Nephron progenitor cell (in vitro differentiated cells): ENCODE measurements around the gene LINC01488.

Experiments used
- DNase-seq: peaks from one replicate; pipeline ENCODE4 v3.0.0; 2021
- H3K27ac Mint-ChIP-seq: 2 replicates; pipeline ENCODE4 v1.8.0; 2021; ENCODE audit warnings: mild to moderate bottlenecking, moderate library complexity, mixed read lengths
- H3K27me3 Mint-ChIP-seq: 2 replicates; pipeline ENCODE4 v1.8.0; 2021; ENCODE audit warnings: mild to moderate bottlenecking, low read depth, mixed read lengths; ENCODE audit not compliant: poor library complexity
- H3K36me3 Mint-ChIP-seq: 2 replicates; pipeline ENCODE4 v1.8.0; 2021; ENCODE audit warnings: low read depth, mixed read lengths
- H3K4me1 Mint-ChIP-seq: 2 replicates; pipeline ENCODE4 v1.8.0; 2021; ENCODE audit warnings: mixed read lengths
- H3K4me3 Mint-ChIP-seq: 2 replicates; pipeline ENCODE4 v1.8.0; 2021; ENCODE audit warnings: mild to moderate bottlenecking, moderate library complexity, mixed read lengths
- H3K9me3 Mint-ChIP-seq: 2 replicates; pipeline ENCODE4 v1.8.0; 2021; ENCODE audit warnings: mild to moderate bottlenecking, moderate library complexity, mixed read lengths
- CTCF ChIP-seq: fragments of 200-600 bp; sonication (generic); IDR thresholded peaks from 2 replicates; pipeline ENCODE4 v1.5.0; 2021; ENCODE audit warnings: antibody characterized with exemption

LINC01488 gene

GRCh38 chr11:69463181-69463994 is 18.1 kb upstream of the LINC01488 start:
- H3K27me3 Mint-ChIP-seq: peaks cover 13% of the 10 kb centered on the region
- no peak overlapping the region for H3K4me3 Mint-ChIP-seq
- no peaks in the 10 kb centered on the region for H3K36me3 Mint-ChIP-seq
- peak; percentile 36 for DNase-seq
- no peak for TF ChIP-seq CTCF
- peaks cover 13% of the 10 kb centered on the region for H3K4me1 Mint-ChIP-seq
- peaks cover 20% of the 10 kb centered on the region for H3K9me3 Mint-ChIP-seq
- no peak overlapping the region for H3K27ac Mint-ChIP-seq

GRCh38 chr11:69463995-69464960 is 17.2 kb upstream of the LINC01488 start:
- Mint-ChIP-seq H3K27ac (no peak overlapping the region), H3K27me3 (peaks cover 20% of the 10 kb centered on the region), H3K9me3 (peaks cover 14% of the 10 kb centered on the region), H3K4me1 (peaks cover 22% of the 10 kb centered on the region), H3K4me3 (no peak overlapping the region), H3K36me3 (no peaks in the 10 kb centered on the region)
- no peak for TF ChIP-seq CTCF
- DNase-seq: no peak

- Mint-ChIP-seq H3K4me1 (peaks cover 26% of the 10 kb centered on the region), H3K27ac (no peak overlapping the region)
Measured at GRCh38 chr11:69465236-69466000, 16.0 kb upstream of the LINC01488 start.

GRCh38 chr11:69466039-69466438 is 15.4 kb upstream of the LINC01488 start:
- Mint-ChIP-seq H3K4me1 (peaks cover 29% of the 10 kb centered on the region), H3K27ac (no peak overlapping the region), H3K36me3 (no peaks in the 10 kb centered on the region), H3K4me3 (no peak overlapping the region), H3K27me3 (peaks cover 20% of the 10 kb centered on the region), H3K9me3 (peaks cover 4% of the 10 kb centered on the region)
- DNase-seq: no peak
- no peak for TF ChIP-seq CTCF

More at GRCh38 chr11:69465236-69466000, 16.0 kb upstream of the LINC01488 start:
- no peak for TF ChIP-seq CTCF
- peaks cover 10% of the 10 kb centered on the region for H3K9me3 Mint-ChIP-seq
- peaks cover 20% of the 10 kb centered on the region for H3K27me3 Mint-ChIP-seq
- H3K4me3 Mint-ChIP-seq: no peak overlapping the region
- H3K36me3 Mint-ChIP-seq: no peaks in the 10 kb centered on the region
- DNase-seq: no peak

- no peak overlapping the region for H3K27ac Mint-ChIP-seq
Measured at GRCh38 chr11:69467196-69467595, 14.3 kb upstream of the LINC01488 start.

More at GRCh38 chr11:69467196-69467595, 14.3 kb upstream of the LINC01488 start:
- no peaks in the 10 kb centered on the region for H3K36me3 Mint-ChIP-seq
- H3K9me3 Mint-ChIP-seq: no peaks in the 10 kb centered on the region
- DNase-seq: no peak
- no peak for TF ChIP-seq CTCF
- H3K4me1 Mint-ChIP-seq: peaks cover 40% of the 10 kb centered on the region
- no peak overlapping the region for H3K4me3 Mint-ChIP-seq
- H3K27me3 Mint-ChIP-seq: peaks cover 14% of the 10 kb centered on the region
